Mesenteric fat pad (tissue), 1 donor: Measurements from ENCODE around the gene NANOS1. TPM values are rescaled to one million over a fixed set of nuclear protein-coding genes. Genes with fewer than 3 reads are reported as not detected.
"Not testable (repeated sequence)": the region's sequence is repeated elsewhere in the genome, so short reads cannot be mapped to it uniquely, and the experiment has no call there.

ENCODE experiments used
- DNase-seq: peaks from one replicate; pipeline ENCODE4 v3.0.0-alpha.2; 2020; ENCODE audit warnings: low spot score
- total RNA-seq: library from RNA; stranded (reverse); fragmentation: NEBNext Ultra II Directional; extraction: Animal tissue kit (Norgen Biotek cat#: 25700); gene quantifications from one replicate; pipeline ENCODE4 v1.2.1, GENCODE V29; 2021
- donor health status: DM: yes; HTN: yes; CAD: no.

NANOS1 gene
- total RNA-seq, 1 donor from 2014 or later = 54.3 TPM

DNA sequence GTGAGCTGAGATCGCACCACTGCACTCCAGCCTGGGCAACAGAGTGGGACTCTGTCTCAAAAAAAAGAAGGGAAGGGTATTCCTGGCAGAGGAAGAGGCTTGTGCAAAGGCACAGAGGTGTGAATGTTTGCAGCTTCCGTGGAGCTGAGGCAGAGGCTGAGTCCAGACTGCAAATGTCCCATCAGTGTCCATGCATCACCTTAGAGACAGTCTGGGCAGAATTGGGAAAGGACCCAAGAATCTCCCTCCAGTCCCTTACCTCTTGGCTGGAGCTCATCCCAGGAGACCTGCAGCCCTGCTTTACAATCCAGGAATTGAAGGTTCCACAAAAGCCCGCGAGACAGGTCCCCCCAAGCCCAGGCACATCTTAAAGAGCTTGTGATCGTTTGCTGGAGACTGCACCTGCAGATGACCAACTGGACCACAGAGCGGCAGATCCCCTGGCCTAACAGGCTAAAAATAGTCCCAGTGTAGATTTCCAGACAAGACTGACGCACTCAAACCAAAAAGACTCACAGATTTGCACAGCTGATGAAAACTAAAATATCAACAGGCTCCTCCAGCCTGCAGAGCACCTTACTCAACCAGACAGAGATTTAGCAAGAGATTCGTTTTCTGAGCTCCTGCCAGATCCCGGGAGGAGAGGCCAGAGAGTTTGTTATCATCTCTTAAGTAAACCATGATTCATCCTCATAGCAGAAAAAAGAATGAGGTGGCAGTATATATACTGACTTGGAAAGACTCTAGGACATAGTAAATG, 22.9 kb upstream of the NANOS1 start:
- no peak for DNase-seq

DNA sequence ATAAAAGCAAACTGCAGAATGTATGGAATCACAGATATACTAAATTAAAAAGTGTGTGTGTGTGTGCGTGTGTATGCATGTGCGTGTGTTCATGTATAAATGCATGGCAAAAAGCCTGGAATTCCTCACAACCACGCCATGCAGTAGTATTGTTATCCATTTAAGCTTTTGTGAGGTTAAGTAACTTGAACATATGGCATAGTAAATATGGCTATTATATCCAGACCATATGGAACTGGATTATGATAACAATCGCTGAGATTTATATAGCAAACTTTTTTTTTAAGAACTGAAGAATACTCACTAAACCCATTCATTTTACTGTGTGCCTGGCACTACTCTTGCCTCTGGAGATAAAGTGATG, 22.3 kb upstream of the NANOS1 start:
- DNase-seq = no peak

DNA sequence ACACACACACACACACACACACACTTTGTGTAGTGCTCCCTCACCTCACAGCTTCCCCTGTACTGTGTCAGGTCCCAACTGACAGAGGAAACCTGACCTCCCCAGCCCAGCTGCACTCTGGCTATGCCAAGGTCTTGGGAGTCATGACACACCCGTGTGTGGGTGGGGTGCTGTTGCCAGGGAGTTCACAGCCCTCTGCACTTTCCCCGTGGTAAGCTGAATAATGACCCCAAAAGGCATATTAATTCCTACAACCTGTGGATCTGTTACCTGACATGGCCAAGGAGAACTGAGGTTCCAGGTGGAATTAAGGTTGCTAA, 8.9 kb upstream of the NANOS1 start:
- DNase-seq = no peak

DNA sequence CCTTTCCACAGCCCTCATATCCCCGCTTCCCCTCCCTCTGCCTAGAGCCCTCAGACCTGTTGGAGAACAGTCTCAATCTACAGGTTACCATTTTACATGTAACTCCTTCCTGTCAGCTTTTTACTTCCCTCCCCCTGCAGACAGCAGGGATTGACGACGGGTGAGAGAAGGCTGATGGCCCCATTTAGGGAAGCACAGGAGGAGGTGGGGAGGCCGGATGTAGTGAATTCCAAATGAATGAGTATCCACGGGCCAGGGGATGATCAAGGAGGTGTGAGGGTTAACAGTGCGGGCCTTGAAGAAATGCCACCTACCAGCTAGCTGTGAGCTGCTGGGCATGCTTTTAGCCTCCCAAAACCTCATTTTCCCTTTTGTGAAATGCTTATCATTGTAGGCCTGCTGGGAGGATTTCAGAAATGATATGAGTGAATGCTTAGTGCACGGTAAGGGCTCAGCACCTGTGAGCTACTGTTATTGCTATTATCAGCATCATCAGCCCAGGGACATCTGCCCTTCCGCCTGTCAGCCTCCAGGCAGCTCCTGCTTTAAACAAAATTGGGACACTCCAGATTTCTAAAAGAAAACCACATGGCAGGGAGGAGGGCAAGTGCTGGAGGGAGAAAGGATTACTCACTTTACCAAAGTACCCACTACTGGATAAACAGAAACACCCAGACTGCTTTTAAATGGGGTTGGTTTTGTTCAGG, 6.5 kb upstream of the NANOS1 start:
- no peak for DNase-seq

DNA sequence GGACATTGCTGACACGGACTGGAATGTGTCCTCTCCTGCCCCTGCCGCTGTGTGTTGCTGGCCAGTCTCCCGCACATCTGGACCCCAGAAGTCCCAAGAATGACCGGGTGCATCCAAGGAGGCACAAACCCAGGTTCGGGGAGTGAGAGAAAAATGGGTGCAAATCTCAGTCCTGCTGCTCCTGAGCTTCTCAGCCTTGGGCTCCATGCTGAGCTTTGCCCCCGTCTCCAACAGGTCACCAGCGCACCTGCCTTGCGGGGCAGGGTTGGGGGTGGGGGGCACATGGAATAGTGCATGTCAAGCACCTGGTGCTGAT, 6.0 kb upstream of the NANOS1 start:
- DNase-seq = no peak

DNA sequence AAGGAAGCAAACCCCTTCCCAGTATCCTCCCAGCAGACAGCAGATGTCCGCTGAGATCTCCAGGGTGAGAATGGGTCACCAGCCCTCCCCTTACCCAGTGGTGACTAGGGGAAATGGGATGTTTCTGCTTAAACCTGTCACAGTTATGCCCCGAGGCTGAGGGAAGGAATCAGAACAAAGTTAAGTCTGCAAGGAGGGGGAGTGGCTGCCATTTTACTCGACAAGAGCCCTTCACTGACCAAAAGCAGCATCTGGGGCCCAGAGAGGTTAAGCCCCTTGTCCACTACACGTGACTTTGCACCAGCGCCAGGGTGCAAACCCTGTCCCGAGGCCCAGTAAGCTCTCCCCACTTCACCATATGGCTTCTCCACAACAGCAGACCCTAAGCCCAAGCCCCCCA, 4.6 kb upstream of the NANOS1 start:
- no peak for DNase-seq

DNA sequence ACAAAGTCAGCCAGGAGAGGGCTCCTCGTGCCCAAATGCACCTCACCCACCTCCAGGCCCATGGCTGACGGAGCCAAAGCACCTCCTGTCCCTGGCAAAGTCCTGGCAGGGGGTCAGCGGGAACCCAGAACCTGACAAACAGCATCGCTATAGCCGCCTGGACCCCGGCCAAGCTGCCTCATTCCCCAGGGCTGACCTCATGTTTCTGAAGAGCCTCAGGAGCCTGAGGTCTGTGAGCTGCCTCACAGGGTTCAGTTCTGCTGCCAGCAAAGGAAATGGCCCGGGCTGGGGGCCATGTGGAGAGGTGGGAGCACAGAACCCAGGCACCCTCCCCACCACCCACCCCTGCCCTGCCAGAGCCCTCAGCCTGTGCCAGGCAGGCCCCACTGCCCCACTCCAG, 4.2 kb upstream of the NANOS1 start:
- DNase-seq = no peak

DNA sequence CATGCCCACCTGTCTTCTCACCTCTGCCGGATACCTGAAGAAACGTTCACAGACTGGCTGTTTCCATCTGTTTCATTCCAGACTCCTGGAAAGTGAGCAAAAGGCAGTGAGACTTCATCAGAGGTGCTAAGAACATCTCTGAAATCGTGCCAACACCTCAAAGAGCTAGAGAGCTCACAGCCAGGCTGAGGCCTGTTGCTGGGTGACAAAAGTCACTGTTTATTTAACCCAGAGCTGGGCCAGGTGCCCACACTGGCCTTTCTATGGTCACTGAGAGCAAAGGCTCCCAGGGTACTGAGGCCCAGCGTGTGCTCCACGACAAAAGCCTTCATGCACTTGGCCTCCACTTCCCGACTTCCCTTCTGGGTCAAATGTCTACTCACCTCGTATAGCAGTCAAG, 3.7 kb upstream of the NANOS1 start:
- no peak for DNase-seq

DNA sequence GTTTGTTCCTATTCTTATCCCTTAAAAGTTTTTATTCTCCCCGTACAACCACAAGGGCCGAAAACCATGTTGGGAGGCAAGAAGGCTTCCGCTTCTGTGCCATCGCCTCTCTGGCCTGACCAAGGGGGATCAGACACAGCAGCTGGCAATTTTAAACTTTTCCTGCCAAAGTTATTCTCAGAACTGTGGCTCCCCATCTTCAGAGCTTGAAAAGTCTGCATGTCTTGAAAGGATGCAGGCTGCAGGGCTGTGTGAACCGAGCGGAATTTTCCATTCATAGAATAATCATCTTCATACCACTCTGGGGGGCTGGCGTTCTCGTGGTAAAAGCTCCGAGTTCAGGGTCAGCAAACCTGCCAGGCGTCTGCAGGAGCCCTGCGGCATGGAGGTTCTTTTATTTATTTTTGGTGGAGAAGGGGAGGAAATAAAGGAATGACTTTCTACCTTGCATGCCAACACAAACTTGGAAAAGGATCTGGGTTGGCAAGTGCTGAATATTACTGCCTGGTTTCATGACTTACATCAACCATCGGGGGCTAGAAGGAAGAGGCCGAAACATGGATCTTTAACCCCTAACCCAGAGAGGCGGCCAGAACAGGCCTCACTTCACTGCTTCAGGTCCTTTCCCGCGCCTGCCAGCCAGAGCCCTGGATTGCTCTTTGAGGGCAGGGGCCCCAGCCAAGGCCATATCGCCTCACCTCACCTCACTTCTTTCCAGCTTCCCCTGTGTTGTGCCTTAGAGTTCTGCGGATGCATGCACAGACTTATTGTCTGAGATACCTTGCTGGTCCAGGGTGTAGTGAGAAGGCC, 3.0 kb upstream of the NANOS1 start:
- no peak for DNase-seq

DNA sequence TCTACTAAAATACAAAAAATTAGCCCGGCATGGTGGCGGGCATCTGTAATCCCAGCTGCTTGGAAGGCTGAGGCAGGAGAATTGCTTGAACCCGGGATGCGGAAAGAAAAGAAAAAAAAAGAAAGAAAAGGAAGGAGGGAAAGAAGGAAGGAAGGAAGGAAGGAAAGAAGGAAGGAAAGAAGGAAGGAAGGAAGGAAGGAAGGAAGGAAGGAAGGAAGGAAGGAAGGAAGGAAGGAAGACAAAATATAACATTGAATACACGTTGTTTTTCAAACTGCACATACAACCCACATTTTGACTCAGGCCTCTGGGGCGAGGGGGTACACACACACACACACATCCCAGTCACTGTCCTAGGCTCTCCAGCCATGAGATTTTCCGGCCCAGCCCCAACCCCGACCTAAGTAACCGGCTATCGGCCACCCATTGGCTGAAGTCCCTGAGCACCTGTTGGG, 1.0 kb upstream of the NANOS1 start:
- not testable (repeated sequence) for DNase-seq

DNA sequence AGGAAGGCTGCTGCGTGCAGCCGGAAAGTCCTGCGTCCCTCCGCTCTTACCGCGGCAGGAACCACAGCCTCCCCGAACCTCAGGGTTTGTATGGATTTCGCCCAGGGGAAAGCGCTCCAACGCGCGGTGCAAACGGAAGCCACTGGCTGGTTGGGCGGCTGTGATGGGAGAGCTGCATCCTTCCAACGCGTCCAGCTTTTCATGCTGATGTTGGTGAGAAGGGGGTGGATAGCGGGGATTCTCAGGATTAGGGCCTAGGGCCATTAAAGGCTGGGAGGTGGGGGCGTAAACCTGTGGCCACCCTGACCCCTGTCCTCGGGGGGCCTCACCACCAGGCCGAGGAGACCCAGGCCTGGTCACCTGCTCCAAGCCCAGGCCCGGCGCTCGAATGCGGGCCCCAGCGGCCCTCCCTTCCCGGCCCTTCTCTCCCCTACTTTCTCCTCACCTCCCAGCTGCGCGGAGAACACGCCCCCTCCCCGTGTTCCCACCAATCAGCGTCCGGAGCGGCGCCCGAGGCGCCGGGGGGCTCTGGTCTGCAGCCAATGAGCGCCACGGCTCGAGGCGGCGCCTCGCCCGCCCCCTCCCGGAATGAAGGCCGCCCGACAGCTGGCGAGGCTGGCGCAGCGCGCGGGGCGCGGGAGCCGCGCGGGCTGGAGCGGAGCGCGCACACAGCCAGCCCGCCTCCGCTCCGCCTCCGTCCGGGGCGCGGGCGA, 458 bp upstream of the NANOS1 start:
- peak; percentile 96 for DNase-seq

DNA sequence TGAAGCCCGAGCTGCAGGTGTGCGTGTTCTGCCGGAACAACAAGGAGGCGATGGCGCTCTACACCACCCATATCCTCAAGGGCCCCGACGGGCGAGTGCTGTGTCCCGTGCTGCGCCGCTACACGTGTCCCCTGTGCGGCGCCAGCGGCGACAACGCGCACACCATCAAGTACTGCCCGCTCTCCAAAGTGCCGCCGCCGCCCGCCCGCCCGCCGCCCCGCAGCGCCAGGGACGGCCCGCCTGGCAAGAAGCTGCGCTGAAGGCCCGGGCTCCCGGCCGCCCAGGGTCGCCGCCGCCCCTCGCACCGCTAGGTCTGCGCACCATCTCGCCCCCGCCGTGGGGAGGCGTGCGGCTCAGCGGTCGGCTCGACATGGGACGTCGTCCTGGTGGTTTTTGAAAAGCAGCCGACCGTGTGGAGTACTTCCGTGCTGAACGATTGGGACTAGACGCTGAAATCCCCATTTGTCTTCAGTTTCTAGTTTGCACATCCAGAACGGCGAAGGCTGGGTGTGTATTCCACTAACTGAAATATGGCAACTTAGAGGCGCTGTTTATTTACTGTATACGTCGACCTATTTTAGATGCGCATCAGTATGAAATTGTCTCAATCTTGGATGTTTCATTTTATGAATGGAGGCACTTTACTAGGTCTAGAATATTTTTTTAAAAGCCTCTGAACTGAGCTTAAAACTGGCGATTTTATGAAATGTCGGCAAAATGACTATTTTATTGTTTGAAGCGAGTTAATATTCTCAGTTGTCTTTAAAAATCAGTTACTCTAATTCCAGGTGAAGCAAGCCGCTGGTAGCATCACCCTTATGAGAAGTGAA, 1.1 kb downstream of the NANOS1 start:
- DNase-seq = no peak

DNA sequence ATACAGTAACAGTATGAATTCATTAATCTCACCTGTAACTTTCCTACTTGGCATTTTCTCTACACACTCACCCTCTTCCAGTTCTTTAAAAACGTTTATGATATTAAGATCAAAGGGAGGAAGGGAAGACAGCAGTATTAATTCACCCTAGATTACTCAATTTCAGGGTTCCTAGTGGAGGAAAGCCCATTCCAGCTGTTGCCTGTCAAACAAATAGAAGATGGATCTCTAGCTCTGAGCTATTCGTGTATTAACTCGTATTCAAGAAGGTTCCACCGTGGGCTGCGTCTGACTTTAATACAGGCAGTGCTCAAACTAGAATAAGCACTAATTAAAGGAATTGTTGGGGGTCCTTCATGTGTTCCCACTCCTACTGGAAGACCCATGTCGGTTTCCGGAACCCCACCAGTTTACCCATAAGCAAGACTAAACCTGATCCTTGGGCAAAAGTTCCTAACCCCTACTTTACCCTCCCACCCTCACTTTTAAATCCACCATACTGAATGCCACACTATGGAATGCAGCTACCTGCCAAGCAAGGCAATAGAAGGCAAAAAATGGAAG, 2.1 kb downstream of the NANOS1 start:
- no peak for DNase-seq

DNA sequence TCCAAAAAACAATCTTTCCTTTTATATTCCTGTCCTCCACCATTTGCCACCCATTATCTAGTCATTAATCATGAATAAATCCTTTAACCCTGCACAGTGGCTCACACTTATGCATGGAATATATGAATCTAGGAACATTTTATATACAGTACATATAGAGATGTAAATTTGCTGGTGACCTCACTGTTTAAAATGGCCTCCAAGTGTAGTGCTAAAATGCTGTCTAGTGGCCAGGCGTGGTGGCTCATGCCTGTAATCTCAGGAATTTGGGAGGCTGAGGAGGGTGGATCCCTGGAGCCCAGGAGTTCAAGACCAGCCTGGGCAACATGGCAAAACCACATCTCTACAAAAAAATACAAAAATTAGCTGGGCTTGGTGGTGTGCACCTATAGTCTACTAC, 9.6 kb downstream of the NANOS1 start:
- no peak for DNase-seq

DNA sequence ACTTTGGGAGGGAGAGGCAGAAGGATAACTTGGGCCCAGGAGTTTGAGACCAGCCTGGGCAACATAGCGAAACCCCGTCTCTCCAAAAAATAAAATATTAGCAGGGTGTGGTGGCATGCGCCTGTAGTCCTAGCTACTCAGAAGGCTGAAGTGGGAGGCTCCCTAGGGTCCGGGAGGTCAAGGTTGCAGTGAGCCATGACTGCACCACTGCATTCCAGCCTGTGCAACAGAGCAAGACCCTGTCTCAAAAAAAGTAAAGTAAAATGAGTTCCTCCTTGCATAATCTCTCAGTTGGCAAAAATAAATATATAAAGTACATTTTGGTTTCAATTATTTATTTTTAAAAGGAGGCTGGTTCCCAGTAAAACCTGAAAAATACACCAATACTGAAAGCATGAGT, 11.8 kb downstream of the NANOS1 start:
- no peak for DNase-seq

DNA sequence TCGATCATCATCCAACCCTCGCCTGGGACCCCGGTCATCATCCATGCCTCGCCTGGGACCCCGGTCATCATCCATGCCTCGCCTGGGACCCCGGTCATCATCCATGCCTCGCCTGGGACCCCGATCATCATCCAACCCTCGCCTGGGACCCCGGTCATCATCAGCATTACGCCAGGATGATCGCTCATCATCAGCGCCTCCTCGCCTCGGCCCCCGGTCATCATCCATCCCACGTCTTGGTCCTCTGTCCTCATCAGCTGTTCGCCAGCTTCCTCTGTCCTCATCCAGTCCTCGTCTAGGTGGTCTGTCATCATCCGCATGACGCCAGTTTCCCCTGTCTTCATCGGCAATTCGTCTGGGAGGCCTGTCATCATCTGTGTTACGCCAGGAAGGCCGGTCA, 12.7 kb downstream of the NANOS1 start:
- DNase-seq = no peak

DNA sequence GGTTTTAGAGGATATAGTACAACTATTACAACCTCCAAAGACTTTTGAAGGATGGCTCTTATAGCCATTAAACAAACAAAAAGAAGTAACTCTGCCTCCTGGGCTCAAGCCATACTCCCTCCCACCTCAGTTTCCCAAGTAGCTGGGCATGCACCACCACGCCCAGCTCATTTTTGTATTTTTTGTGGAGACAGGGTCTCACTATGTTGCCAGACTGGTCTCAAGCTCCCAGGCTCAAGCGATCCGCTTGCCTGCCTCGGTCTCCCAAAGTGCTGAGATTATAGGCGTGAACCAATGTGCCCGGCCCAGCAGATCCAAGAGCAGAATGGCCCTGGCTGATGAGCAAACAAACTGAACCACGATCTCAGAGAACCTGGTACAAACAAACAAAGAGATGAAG, 16.0 kb downstream of the NANOS1 start:
- no peak for DNase-seq

DNA sequence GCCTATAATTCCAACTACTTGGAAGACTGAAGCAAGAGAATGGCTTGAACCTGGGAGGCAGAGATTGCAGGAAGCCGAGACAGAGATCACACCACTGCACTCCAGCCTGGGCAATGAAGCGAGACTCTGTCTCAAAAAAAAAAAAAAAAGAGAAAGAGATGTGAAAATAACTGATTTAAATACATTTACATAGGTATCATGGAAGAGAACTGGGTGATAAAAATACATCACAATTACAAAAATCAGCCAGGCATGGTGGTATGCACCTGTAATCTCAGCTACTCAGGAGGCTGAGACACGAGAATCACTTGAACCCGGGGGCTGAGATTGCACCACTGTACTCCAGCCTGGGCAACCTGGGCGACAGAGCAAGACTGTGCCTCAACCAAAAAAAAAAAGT, 19.8 kb downstream of the NANOS1 start:
- DNase-seq = no peak

DNA sequence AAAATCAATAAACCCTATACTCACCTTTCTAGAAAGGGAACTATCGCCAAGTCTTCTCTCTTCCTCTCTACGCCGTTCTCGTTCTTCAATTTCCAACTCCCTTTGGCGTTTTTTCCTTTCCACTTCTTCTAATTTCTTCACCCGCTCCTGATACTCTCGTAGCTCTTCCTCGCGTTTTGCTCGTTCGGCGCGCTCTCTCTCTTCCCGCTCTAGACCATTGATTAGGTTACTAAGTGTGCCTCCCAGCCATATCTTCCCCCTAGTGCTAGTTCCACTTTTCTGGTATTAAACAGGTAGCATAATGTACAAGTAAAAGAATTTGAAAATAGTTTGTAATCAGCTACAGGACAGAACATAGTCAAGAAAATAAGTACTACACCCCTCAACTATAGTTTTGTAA, 20.3 kb downstream of the NANOS1 start:
- DNase-seq = no peak

DNA sequence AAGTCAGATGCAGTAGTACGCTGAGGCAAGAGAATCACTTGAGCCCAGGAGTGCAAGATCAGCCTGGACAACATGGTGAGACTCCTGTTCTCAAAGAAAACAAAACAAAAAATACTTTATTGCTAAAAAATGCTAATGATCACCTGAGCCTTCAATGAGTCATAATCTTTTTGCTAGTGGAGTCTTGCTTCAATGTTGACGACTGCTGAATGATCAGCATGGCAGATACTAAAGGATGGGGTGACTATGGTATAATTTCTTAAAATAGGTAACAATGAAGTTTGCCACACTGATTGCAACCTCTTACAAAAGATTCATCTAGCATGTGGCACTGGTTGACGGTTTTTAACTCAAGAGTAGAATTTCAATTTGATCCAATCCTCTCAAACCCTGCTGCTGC, 22.3 kb downstream of the NANOS1 start:
- no peak for DNase-seq

DNA sequence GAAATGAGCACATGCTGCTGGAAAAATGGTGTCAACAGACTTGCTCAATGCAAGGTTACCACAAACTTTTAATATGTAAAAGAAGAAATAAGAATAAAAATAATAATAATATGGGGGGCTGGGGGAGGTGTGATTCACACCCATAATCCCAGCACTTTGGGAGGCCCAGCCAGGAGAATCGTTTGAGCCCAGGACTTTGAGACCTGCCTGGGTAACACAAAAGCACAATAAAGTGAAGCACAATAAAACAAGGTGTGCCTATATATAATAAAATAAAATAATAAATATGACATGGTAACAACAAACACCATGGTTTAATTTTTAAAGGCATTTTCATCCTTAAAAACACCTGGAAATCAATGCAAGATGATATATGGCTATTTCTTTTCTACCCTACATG, 26.0 kb downstream of the NANOS1 start:
- DNase-seq = no peak
